ENCODE data around the gene CD101. TPM values are rescaled to one million over a fixed set of nuclear protein-coding genes. Genes with fewer than 3 reads are reported as not detected.

Gene CD101
- total RNA-seq, 1 experiment from 2014 or later: 0.86 TPM

DNA sequence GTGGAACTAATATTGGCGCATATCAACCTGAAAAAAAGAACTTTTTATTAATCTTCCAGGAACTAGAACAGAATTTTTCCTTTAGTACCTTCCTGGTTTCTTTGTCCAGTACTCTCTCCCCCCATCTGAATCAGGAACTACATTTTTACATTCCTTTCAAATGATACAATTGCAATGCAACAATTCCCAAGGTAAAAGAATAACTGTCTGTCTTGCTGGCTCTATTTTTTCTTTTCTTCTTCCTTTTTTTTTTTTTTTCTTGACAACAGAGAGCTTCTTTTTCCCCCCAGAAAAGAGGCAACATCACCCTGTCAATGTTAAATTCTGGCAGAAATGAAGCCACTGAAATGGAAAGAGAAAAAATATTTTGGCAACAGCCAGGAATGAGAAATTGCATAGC lies 4.5 kb upstream of the CD101 start:
- Histone ChIP-seq H3K27me3 (replicated peaks; ENCODE audit: control insufficient read depth, insufficient read depth, low read length) (no peaks in the 10 kb centered on the region), H3K9me3 (no peaks in the 10 kb centered on the region), H3K36me3 (ENCODE audit: control insufficient read depth, insufficient read depth, low read length) (no peaks in the 10 kb centered on the region), H3K4me3 (ENCODE audit: low read depth, low read length) (no peak overlapping the region), H3K4me1 (no peaks in the 10 kb centered on the region)
- no peaks in the 10 kb centered on the region for H3K4me1 Mint-ChIP-seq (ENCODE audit: low read depth, unreplicated experiment)
- no peaks in the 10 kb centered on the region for H3K27me3 Mint-ChIP-seq (ENCODE audit: insufficient read depth, unreplicated experiment)
- no peak overlapping the region for H3K4me3 Mint-ChIP-seq (ENCODE audit: unreplicated experiment)
- DNase-seq: no peak
- no TSS peak for BruUV-seq (replicated peaks)
- intact Hi-C loops (cut with micrococcal nuclease; ENCODE audit: unreplicated experiment): no loop called here
- ChIA-PET POLR2A (no interaction called here), CTCF (no interaction called here)
- H3K9me3 Mint-ChIP-seq (ENCODE audit: unreplicated experiment): no peaks in the 10 kb centered on the region
- no peak overlapping the region for H3K27ac Mint-ChIP-seq (ENCODE audit: unreplicated experiment)
- H3K36me3 Mint-ChIP-seq (ENCODE audit: insufficient read depth, unreplicated experiment): no peaks in the 10 kb centered on the region
- TF ChIP-seq, protein P1, sequence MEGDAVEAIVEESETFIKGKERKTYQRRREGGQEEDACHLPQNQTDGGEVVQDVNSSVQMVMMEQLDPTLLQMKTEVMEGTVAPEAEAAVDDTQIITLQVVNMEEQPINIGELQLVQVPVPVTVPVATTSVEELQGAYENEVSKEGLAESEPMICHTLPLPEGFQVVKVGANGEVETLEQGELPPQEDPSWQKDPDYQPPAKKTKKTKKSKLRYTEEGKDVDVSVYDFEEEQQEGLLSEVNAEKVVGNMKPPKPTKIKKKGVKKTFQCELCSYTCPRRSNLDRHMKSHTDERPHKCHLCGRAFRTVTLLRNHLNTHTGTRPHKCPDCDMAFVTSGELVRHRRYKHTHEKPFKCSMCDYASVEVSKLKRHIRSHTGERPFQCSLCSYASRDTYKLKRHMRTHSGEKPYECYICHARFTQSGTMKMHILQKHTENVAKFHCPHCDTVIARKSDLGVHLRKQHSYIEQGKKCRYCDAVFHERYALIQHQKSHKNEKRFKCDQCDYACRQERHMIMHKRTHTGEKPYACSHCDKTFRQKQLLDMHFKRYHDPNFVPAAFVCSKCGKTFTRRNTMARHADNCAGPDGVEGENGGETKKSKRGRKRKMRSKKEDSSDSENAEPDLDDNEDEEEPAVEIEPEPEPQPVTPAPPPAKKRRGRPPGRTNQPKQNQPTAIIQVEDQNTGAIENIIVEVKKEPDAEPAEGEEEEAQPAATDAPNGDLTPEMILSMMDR (IDR thresholded peaks at IDR 0.05; ENCODE audit: insufficient read depth in 1 of 2, low read depth in 1 of 2, low read length in 1 of 2, severe bottlenecking in 1 of 2, unreplicated experiment in 1 of 2): no peak

DNA sequence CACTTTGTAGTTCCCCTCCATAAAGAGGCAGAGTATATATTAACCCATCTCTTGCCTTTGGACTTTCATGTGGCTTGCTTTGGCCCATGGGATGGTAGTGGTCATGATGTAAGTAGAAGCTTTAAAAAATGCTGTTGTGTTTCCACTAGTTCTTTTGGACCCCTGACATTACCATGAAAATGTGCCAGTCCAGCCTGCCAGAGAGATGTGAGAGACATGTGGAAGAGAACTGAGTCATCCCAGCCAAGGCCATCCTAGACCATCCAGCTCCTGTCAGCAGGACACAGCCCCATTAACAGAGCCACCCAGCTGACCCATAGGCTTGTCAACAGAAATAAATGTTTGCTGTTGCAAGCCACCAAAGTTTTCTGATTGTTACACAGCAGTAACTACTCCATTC lies 3.9 kb upstream of the CD101 start:
- no peaks in the 10 kb centered on the region for H3K4me1 Mint-ChIP-seq (ENCODE audit: low read depth, unreplicated experiment)
- CTCF ChIA-PET: no interaction called here
- Histone ChIP-seq H3K27me3 (replicated peaks; ENCODE audit: control insufficient read depth, insufficient read depth, low read length) (no peaks in the 10 kb centered on the region), H3K9me3 (no peaks in the 10 kb centered on the region), H3K4me1 (no peaks in the 10 kb centered on the region), H3K4me3 (ENCODE audit: low read depth, low read length) (no peak overlapping the region), H3K36me3 (ENCODE audit: control insufficient read depth, insufficient read depth, low read length) (no peaks in the 10 kb centered on the region)
- H3K9me3 Mint-ChIP-seq (ENCODE audit: unreplicated experiment): no peaks in the 10 kb centered on the region
- TF ChIP-seq, protein P1 (IDR thresholded peaks at IDR 0.05; ENCODE audit: insufficient read depth in 1 of 2, low read depth in 1 of 2, low read length in 1 of 2, severe bottlenecking in 1 of 2, unreplicated experiment in 1 of 2): no peak
- no TSS peak for BruUV-seq (replicated peaks)
- H3K36me3 Mint-ChIP-seq (ENCODE audit: insufficient read depth, unreplicated experiment): no peaks in the 10 kb centered on the region
- no peaks in the 10 kb centered on the region for H3K27me3 Mint-ChIP-seq (ENCODE audit: insufficient read depth, unreplicated experiment)
- no peak overlapping the region for H3K27ac Mint-ChIP-seq (ENCODE audit: unreplicated experiment)
- intact Hi-C loops (cut with micrococcal nuclease; ENCODE audit: unreplicated experiment): no loop called here
- no peak for DNase-seq
- H3K4me3 Mint-ChIP-seq (ENCODE audit: unreplicated experiment): no peak overlapping the region
- POLR2A ChIA-PET: no interaction called here

DNA sequence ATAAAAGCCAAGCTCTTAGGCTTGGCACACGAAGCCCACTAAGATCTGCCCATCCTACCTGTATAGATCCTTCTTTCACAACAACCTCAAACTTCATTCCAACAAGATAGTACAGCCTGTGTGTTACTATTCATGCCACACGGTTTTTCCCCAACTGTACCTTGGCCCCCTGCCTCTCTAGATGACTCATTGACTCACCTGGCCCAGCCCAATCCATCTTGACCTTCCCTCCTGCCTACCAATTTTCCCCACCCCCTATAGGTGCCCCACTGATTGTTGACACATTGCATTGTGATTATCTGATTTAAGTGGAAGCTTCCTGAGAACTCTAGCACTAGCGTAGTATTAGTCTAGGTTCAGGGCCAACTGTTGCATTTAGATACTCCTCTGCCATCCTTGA lies 2.0 kb upstream of the CD101 start:
- H3K27ac Mint-ChIP-seq (ENCODE audit: unreplicated experiment): no peak overlapping the region
- DNase-seq: no peak

More for the DNA sequence above, 2.0 kb upstream of the CD101 start:
- intact Hi-C loops (cut with micrococcal nuclease; ENCODE audit: unreplicated experiment): no loop called here
- Histone ChIP-seq H3K9me3 (no peaks in the 10 kb centered on the region), H3K4me1 (no peaks in the 10 kb centered on the region), H3K36me3 (ENCODE audit: control insufficient read depth, insufficient read depth, low read length) (no peaks in the 10 kb centered on the region), H3K27me3 (replicated peaks; ENCODE audit: control insufficient read depth, insufficient read depth, low read length) (no peaks in the 10 kb centered on the region), H3K4me3 (ENCODE audit: low read depth, low read length) (no peak overlapping the region)
- TF ChIP-seq, protein P1 (IDR thresholded peaks at IDR 0.05; ENCODE audit: insufficient read depth in 1 of 2, low read depth in 1 of 2, low read length in 1 of 2, severe bottlenecking in 1 of 2, unreplicated experiment in 1 of 2): no peak
- ChIA-PET CTCF (no interaction called here), POLR2A (no interaction called here)
- no peaks in the 10 kb centered on the region for H3K36me3 Mint-ChIP-seq (ENCODE audit: insufficient read depth, unreplicated experiment)
- H3K27me3 Mint-ChIP-seq (ENCODE audit: insufficient read depth, unreplicated experiment): no peaks in the 10 kb centered on the region
- no peaks in the 10 kb centered on the region for H3K9me3 Mint-ChIP-seq (ENCODE audit: unreplicated experiment)
- no TSS peak for BruUV-seq (replicated peaks)
- no peaks in the 10 kb centered on the region for H3K4me1 Mint-ChIP-seq (ENCODE audit: low read depth, unreplicated experiment)
- H3K4me3 Mint-ChIP-seq (ENCODE audit: unreplicated experiment): no peak overlapping the region
